Vagina (tissue), 2 donors: ENCODE data around the gene NRDE2.

Experiments
- POLR2A ChIP-seq, 2 donors: fragments of 450-650 bp; IDR thresholded peaks; one replicate each; pipeline ENCODE4 v1.6.1; 2017; ENCODE audit warnings: antibody characterized with exemption in 2 of 2, mild to moderate bottlenecking in 2 of 2, moderate library complexity in 2 of 2
- TF ChIP-seq, protein P1 (sequence below), 3 experiments: fragments of 450-650 bp in 2 of 3; fragments of 200-600 bp in 1 of 3; sonication (generic) in 1 of 3; IDR thresholded peaks; one replicate each; pipeline ENCODE4 v1.5.1; 2017 to 2019; ENCODE audit warnings: antibody characterized with exemption in 3 of 3, mild to moderate bottlenecking in 2 of 3, moderate library complexity in 2 of 3

DNA sequence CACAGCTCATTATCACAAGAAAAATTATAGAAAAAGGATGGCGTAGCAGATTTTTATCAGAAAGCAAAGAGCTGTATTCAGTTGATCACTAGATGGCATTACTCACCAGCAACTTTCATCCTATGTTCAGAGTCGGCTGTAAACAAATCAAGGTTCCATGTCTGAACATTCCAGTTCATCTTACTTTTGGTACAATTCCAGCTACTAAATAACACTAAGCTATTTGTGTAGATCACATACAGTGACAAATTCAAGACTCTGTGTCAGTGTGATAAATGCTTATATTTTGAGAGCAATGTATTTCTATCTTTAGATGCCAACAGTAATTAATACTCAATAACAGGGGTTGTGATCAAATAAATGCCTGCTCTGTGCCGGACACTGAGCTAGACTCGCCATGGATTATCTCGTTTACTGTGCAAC lies 30.1 kb downstream of the NRDE2 start:
- no peak for TF ChIP-seq POLR2A (IDR thresholded peaks at IDR 0.05)
- TF ChIP-seq, protein P1, sequence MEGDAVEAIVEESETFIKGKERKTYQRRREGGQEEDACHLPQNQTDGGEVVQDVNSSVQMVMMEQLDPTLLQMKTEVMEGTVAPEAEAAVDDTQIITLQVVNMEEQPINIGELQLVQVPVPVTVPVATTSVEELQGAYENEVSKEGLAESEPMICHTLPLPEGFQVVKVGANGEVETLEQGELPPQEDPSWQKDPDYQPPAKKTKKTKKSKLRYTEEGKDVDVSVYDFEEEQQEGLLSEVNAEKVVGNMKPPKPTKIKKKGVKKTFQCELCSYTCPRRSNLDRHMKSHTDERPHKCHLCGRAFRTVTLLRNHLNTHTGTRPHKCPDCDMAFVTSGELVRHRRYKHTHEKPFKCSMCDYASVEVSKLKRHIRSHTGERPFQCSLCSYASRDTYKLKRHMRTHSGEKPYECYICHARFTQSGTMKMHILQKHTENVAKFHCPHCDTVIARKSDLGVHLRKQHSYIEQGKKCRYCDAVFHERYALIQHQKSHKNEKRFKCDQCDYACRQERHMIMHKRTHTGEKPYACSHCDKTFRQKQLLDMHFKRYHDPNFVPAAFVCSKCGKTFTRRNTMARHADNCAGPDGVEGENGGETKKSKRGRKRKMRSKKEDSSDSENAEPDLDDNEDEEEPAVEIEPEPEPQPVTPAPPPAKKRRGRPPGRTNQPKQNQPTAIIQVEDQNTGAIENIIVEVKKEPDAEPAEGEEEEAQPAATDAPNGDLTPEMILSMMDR (IDR thresholded peaks at IDR 0.05), result no peak
